Liver (tissue), 9 donors: ENCODE results near the gene KRTAP4-5. TPM values are rescaled to one million over a fixed set of nuclear protein-coding genes. Genes with fewer than 3 reads are reported as not detected.
"Not testable (repeated sequence)": the region's sequence is repeated elsewhere in the genome, so short reads cannot be mapped to it uniquely, and the experiment has no call there.

Source experiments
- DNase-seq: peaks from one replicate; pipeline ENCODE4 v3.0.0-alpha.2; 2017; ENCODE audit warnings: low spot score
- H3K27ac ChIP-seq, 2 donors: one replicate each; pipeline ENCODE4 v1.7.0; 2013; ENCODE audit warnings: inconsistent platforms in 2 of 2, low read length in 2 of 2, control low read depth in 1 of 2, low read depth in 1 of 2, mild to moderate bottlenecking in 1 of 2
- H3K27me3 ChIP-seq, 4 donors: one replicate each; pipeline versions ENCODE4 v1.6.1 to v1.7.0; 2013; ENCODE audit warnings: low read length in 3 of 4, inconsistent platforms in 1 of 4, mild to moderate bottlenecking in 1 of 4, moderate library complexity in 1 of 4; ENCODE audit not compliant: control insufficient read depth in 4 of 4, insufficient read depth in 4 of 4
- H3K36me3 ChIP-seq, 4 donors: one replicate each; pipeline versions ENCODE4 v1.6.1 to v1.7.0; 2013; ENCODE audit warnings: low read length in 3 of 4, mild to moderate bottlenecking in 3 of 4, low read depth in 1 of 4, moderate library complexity in 1 of 4; ENCODE audit not compliant: control insufficient read depth in 4 of 4, insufficient read depth in 3 of 4
- H3K4me1 ChIP-seq, 4 donors: one replicate each; pipeline versions ENCODE4 v1.6.1 to v1.7.0; 2013; ENCODE audit warnings: low read length in 3 of 4, mild to moderate bottlenecking in 3 of 4, moderate library complexity in 1 of 4; ENCODE audit not compliant: control insufficient read depth in 4 of 4, insufficient read depth in 4 of 4
- H3K4me3 ChIP-seq, 3 donors: one replicate each; pipeline versions ENCODE4 v1.6.1 to v1.7.0; 2013; ENCODE audit warnings: low read length in 3 of 3, control low read depth in 1 of 3, low read depth in 1 of 3, mild to moderate bottlenecking in 1 of 3
- H3K9ac ChIP-seq, 2 donors: one replicate each; pipeline ENCODE4 v1.7.0; 2013; ENCODE audit warnings: low read length in 2 of 2, mild to moderate bottlenecking in 2 of 2, moderate library complexity in 2 of 2, control low read depth in 1 of 2, low read depth in 1 of 2
- H3K9me3 ChIP-seq, 4 donors: one replicate each; pipeline versions ENCODE4 v1.6.1 to v1.7.0; 2013; ENCODE audit warnings: low read length in 3 of 4; ENCODE audit not compliant: control insufficient read depth in 4 of 4
- ATF3 ChIP-seq: IDR thresholded peaks from 2 replicates; pipeline ENCODE4 v1.6.1; 2016; ENCODE audit warnings: antibody characterized with exemption
- CTCF ChIP-seq: fragments of 150-350 bp; IDR thresholded peaks from 2 replicates; pipeline ENCODE4 v1.5.1; 2017; ENCODE audit warnings: improper control_type of control experiment, low read depth, low read length; ENCODE audit not compliant: missing input control
- EGR1 ChIP-seq, 2 donors: IDR thresholded peaks; 2 replicates each; pipeline ENCODE4 v1.6.1; 2016 to 2018; ENCODE audit warnings: antibody characterized with exemption in 2 of 2, low read depth in 2 of 2
- FOXA1 ChIP-seq: IDR thresholded peaks from 2 replicates; pipeline ENCODE4 v1.6.1; 2016; ENCODE audit warnings: antibody characterized with exemption
- FOXA2 ChIP-seq: IDR thresholded peaks from 2 replicates; pipeline ENCODE4 v1.6.1; 2016; ENCODE audit warnings: antibody characterized with exemption
- GABPA ChIP-seq, 2 donors: IDR thresholded peaks in 1 of 2; conservative IDR thresholded peaks in 1 of 2; 2 replicates each; pipeline ENCODE4 v1.6.1; 2016; ENCODE audit warnings: antibody characterized with exemption in 2 of 2, mild to moderate bottlenecking in 1 of 2, moderate library complexity in 1 of 2
- HNF4A ChIP-seq, 2 donors: conservative IDR thresholded peaks; 2 replicates each; pipeline ENCODE4 v1.6.1; 2016; ENCODE audit warnings: antibody characterized with exemption in 2 of 2, mild to moderate bottlenecking in 2 of 2
- HNF4G ChIP-seq: IDR thresholded peaks from 2 replicates; pipeline ENCODE4 v1.6.1; 2016; ENCODE audit warnings: antibody characterized with exemption
- JUND ChIP-seq, 2 donors: IDR thresholded peaks; 2 replicates each; pipeline ENCODE4 v1.6.1; 2016; ENCODE audit warnings: antibody characterized with exemption in 2 of 2
- MAX ChIP-seq: IDR thresholded peaks from 2 replicates; pipeline ENCODE4 v1.6.1; 2016; ENCODE audit warnings: antibody characterized with exemption
- NR2F2 ChIP-seq: IDR thresholded peaks from 2 replicates; pipeline ENCODE4 v1.6.1; 2016; ENCODE audit warnings: antibody characterized with exemption
- RAD21 ChIP-seq, 2 donors: IDR thresholded peaks; 2 replicates each; pipeline ENCODE4 v1.6.1; 2016; ENCODE audit warnings: antibody characterized with exemption in 2 of 2, mild to moderate bottlenecking in 2 of 2
- REST ChIP-seq: IDR thresholded peaks from 2 replicates; pipeline ENCODE4 v1.6.1; 2016; ENCODE audit warnings: antibody characterized with exemption, mild to moderate bottlenecking
- RXRA ChIP-seq, 2 donors: IDR thresholded peaks; 2 replicates each; pipeline ENCODE4 v1.6.1; 2017 to 2018; ENCODE audit warnings: antibody characterized with exemption in 2 of 2, mild to moderate bottlenecking in 1 of 2
- SP1 ChIP-seq: IDR thresholded peaks from 2 replicates; pipeline ENCODE4 v1.6.1; 2018; ENCODE audit warnings: antibody characterized with exemption, mild to moderate bottlenecking
- TAF1 ChIP-seq: conservative IDR thresholded peaks from 2 replicates; pipeline ENCODE4 v1.6.1; 2016; ENCODE audit warnings: antibody characterized with exemption, mild to moderate bottlenecking
- YY1 ChIP-seq: IDR thresholded peaks from 2 replicates; pipeline ENCODE4 v1.6.1; 2016; ENCODE audit warnings: antibody characterized with exemption, mild to moderate bottlenecking
- ZBTB33 ChIP-seq: IDR thresholded peaks from 2 replicates; pipeline ENCODE4 v1.6.1; 2016; ENCODE audit warnings: antibody characterized with exemption
- WGBS: extraction: QIAGEN DNeasy Blood & Tissue Kit; methylation state at CpG from one replicate; pipeline ENCODE4 v1.1.7; 2013; 5-methylcytosine and 5-hydroxymethylcytosine counted together
- polyA plus RNA-seq, 2 donors: library from polyadenylated mRNA; stranded (reverse) in 1 of 2; unstranded in 1 of 2; fragments of 200-250 nt in 1 of 2; fragments of >200 nt in 1 of 2; fragmentation: Nextera tagmentation in 1 of 2; extraction: Ambion mirVana in 1 of 2; gene quantifications; one replicate each; pipeline versions ENCODE4 v1.2.1 to v1.2.3, GENCODE V29; 2013 to 2015
- total RNA-seq, 2 donors: library from RNA; depleted of rRNA; stranded (reverse); fragments of >200 nt; gene quantifications; one replicate each; pipeline ENCODE4 v1.2.3, GENCODE V29; 2014
- donor health status: healthy.
- donor health status: healthy.
- donor health status: healthy.
- donor health status: healthy.
- donor health status: healthy.

The KRTAP4-5 gene
- total and polyA plus RNA-seq, 4 donors = not detected

GRCh38 chr17:41150026-41150425 lies 401 bp upstream of the KRTAP4-5 start:
- Histone ChIP-seq H3K27me3 (peaks cover 0 to 3% (median 0%) of the 10 kb centered on the region in 4 donors), H3K27ac (no peak overlapping the region), H3K9me3 (no peaks in the 10 kb centered on the region), H3K4me3 (no peak overlapping the region), H3K4me1 (no peaks in the 10 kb centered on the region), H3K9ac (no peak overlapping the region), H3K36me3 (no peaks in the 10 kb centered on the region)
- 87% methylated on average over 4 of the region's 4 CpGs for WGBS
- TF ChIP-seq TAF1 (no peak), FOXA1 (no peak), CTCF (no peak), ATF3 (no peak), MAX (no peak)
- DNase-seq = no peak

- WGBS = 71% methylated on average over 10 of the region's 10 CpGs
- not testable (repeated sequence) for H3K36me3 ChIP-seq, H3K9me3 ChIP-seq, H3K4me3 ChIP-seq, H3K27ac ChIP-seq, H3K4me1 ChIP-seq, H3K9ac ChIP-seq, H3K27me3 ChIP-seq, DNase-seq
Observed at GRCh38 chr17:41148971-41149651, 514 bp downstream of the KRTAP4-5 start.

- DNase-seq = no peak
- WGBS = 90% methylated on average over 2 of the region's 2 CpGs
- no peak overlapping the region for H3K4me3 ChIP-seq
- TF ChIP-seq FOXA2 = no peak
- TF ChIP-seq HNF4A (conservative IDR thresholded peaks at IDR 0.05) = no peak
- no peak for TF ChIP-seq ZBTB33
- TF ChIP-seq JUND (IDR thresholded peaks at IDR 0.05) = no peak
- TF ChIP-seq TAF1 = no peak
- TF ChIP-seq EGR1 (IDR thresholded peaks at IDR 0.05; ENCODE audit: low read depth in 2 of 2) = no peak
- no peak for TF ChIP-seq NR2F2
- TF ChIP-seq YY1 = no peak
- no peak for TF ChIP-seq MAX
- no peak for TF ChIP-seq REST
- no peak for TF ChIP-seq HNF4G
- TF ChIP-seq RXRA (IDR thresholded peaks at IDR 0.05) = no peak
- no peak for TF ChIP-seq SP1
- no peak for TF ChIP-seq GABPA (IDR thresholded peaks at IDR 0.05 in 1 of 2, conservative IDR thresholded peaks at IDR 0.05 in 1 of 2)
- no peak for TF ChIP-seq RAD21 (IDR thresholded peaks at IDR 0.05)
Observed at GRCh38 chr17:41147531-41148204, 2.0 kb downstream of the KRTAP4-5 start.

More at GRCh38 chr17:41147531-41148204, 2.0 kb downstream of the KRTAP4-5 start:
- Histone ChIP-seq H3K4me1 (no peaks in the 10 kb centered on the region), H3K27ac (no peak overlapping the region), H3K36me3 (no peaks in the 10 kb centered on the region), H3K9ac (no peak overlapping the region), H3K9me3 (peaks cover 2 to 14% (median 7%) of the 10 kb centered on the region in 4 donors), H3K27me3 (peaks cover 0 to 5% (median 0%) of the 10 kb centered on the region in 4 donors)
